ENCODE measurements around the gene PRICKLE2.

The PRICKLE2 gene

GRCh38 chr3:64166584-64167162, 58.6 kb downstream of the PRICKLE2 start:
- H3K27ac ChIP-seq (ENCODE audit: low read depth, low read length): no peak overlapping the region
- 63% methylated on average over 4 of the region's 4 CpGs for WGBS
- H3K27me3 ChIP-seq (ENCODE audit: insufficient read depth, low read length): no peaks in the 10 kb centered on the region
- no peaks in the 10 kb centered on the region for H3K9me3 ChIP-seq (ENCODE audit: insufficient read depth, low read depth, low read length)
- H3K9ac ChIP-seq (ENCODE audit: low read depth, low read length): no peak overlapping the region
- H3K4me1 ChIP-seq (ENCODE audit: insufficient read depth, low read length): peaks cover 29% of the 10 kb centered on the region
- no peaks in the 10 kb centered on the region for H3K36me3 ChIP-seq (ENCODE audit: insufficient read depth, low read length)
- no peak overlapping the region for H3K4me3 ChIP-seq (ENCODE audit: low read length)

GRCh38 chr3:64164349-64164748, 60.9 kb downstream of the PRICKLE2 start:
- no peak overlapping the region for H3K4me3 ChIP-seq (ENCODE audit: low read length)
- H3K9ac ChIP-seq (ENCODE audit: low read depth, low read length): no peak overlapping the region
- H3K27me3 ChIP-seq (ENCODE audit: insufficient read depth, low read length): no peaks in the 10 kb centered on the region
- no peak overlapping the region for H3K27ac ChIP-seq (ENCODE audit: low read depth, low read length)
- WGBS: 92% methylated on average over 2 of the region's 2 CpGs
- H3K36me3 ChIP-seq (ENCODE audit: insufficient read depth, low read length): peaks cover 7% of the 10 kb centered on the region; the same call in 1 of the 2 replicates
- peaks cover 37% of the 10 kb centered on the region for H3K4me1 ChIP-seq (ENCODE audit: insufficient read depth, low read length)
- no peaks in the 10 kb centered on the region for H3K9me3 ChIP-seq (ENCODE audit: insufficient read depth, low read depth, low read length)

- Histone ChIP-seq H3K9me3 (ENCODE audit: insufficient read depth, low read depth, low read length) (no peaks in the 10 kb centered on the region), H3K9ac (ENCODE audit: low read depth, low read length) (no peak overlapping the region), H3K4me3 (ENCODE audit: low read length) (no peak overlapping the region), H3K4me1 (ENCODE audit: insufficient read depth, low read length) (peaks cover 37% of the 10 kb centered on the region), H3K27me3 (ENCODE audit: insufficient read depth, low read length) (no peaks in the 10 kb centered on the region), H3K36me3 (ENCODE audit: insufficient read depth, low read length) (peaks cover 10% of the 10 kb centered on the region; the same call in 1 of the 2 replicates), H3K27ac (ENCODE audit: low read depth, low read length) (no peak overlapping the region)
- WGBS: 97% methylated on average over 4 of the region's 4 CpGs
These were observed 61.5 kb downstream of the PRICKLE2 start for GRCh38 chr3:64163755-64164148.

- WGBS: 69% methylated on average over 8 of the region's 8 CpGs
- no peaks in the 10 kb centered on the region for H3K27me3 ChIP-seq (ENCODE audit: insufficient read depth, low read length)
- H3K9ac ChIP-seq (ENCODE audit: low read depth, low read length): no peak overlapping the region
- peaks cover 11% of the 10 kb centered on the region; the same call in 1 of the 2 replicates for H3K36me3 ChIP-seq (ENCODE audit: insufficient read depth, low read length)
- peaks cover 37% of the 10 kb centered on the region for H3K4me1 ChIP-seq (ENCODE audit: insufficient read depth, low read length)
- peak overlapping the region; percentile 13; the same call in 1 of the 2 replicates for H3K27ac ChIP-seq (ENCODE audit: low read depth, low read length)
- no peaks in the 10 kb centered on the region for H3K9me3 ChIP-seq (ENCODE audit: insufficient read depth, low read depth, low read length)
- H3K4me3 ChIP-seq (ENCODE audit: low read length): no peak overlapping the region
These were observed 62.1 kb downstream of the PRICKLE2 start for GRCh38 chr3:64163019-64163754.

GRCh38 chr3:64161481-64161952, 63.7 kb downstream of the PRICKLE2 start:
- Histone ChIP-seq H3K4me1 (ENCODE audit: insufficient read depth, low read length) (peaks cover 44% of the 10 kb centered on the region), H3K9me3 (ENCODE audit: insufficient read depth, low read depth, low read length) (no peaks in the 10 kb centered on the region), H3K4me3 (ENCODE audit: low read length) (no peak overlapping the region), H3K36me3 (ENCODE audit: insufficient read depth, low read length) (peaks cover 11% of the 10 kb centered on the region; the same call in 1 of the 2 replicates), H3K9ac (ENCODE audit: low read depth, low read length) (no peak overlapping the region), H3K27me3 (ENCODE audit: insufficient read depth, low read length) (no peaks in the 10 kb centered on the region), H3K27ac (ENCODE audit: low read depth, low read length) (no peak overlapping the region)
- WGBS: 12% methylated on average over 2 of the region's 2 CpGs

GRCh38 chr3:64160000-64160695, 65.1 kb downstream of the PRICKLE2 start:
- Histone ChIP-seq H3K27me3 (ENCODE audit: insufficient read depth, low read length) (no peaks in the 10 kb centered on the region), H3K9ac (ENCODE audit: low read depth, low read length) (no peak overlapping the region), H3K4me1 (ENCODE audit: insufficient read depth, low read length) (peaks cover 47% of the 10 kb centered on the region), H3K4me3 (ENCODE audit: low read length) (no peak overlapping the region), H3K9me3 (ENCODE audit: insufficient read depth, low read depth, low read length) (no peaks in the 10 kb centered on the region), H3K36me3 (ENCODE audit: insufficient read depth, low read length) (peaks cover 15% of the 10 kb centered on the region; the same call in 1 of the 2 replicates), H3K27ac (ENCODE audit: low read depth, low read length) (no peak overlapping the region)
- 94% methylated on average over 8 of the region's 8 CpGs for WGBS

GRCh38 chr3:64158334-64158733, 66.9 kb downstream of the PRICKLE2 start:
- Histone ChIP-seq H3K27ac (ENCODE audit: low read depth, low read length) (no peak overlapping the region), H3K9ac (ENCODE audit: low read depth, low read length) (no peak overlapping the region), H3K9me3 (ENCODE audit: insufficient read depth, low read depth, low read length) (no peaks in the 10 kb centered on the region), H3K27me3 (ENCODE audit: insufficient read depth, low read length) (no peaks in the 10 kb centered on the region), H3K4me1 (ENCODE audit: insufficient read depth, low read length) (peaks cover 41% of the 10 kb centered on the region), H3K36me3 (ENCODE audit: insufficient read depth, low read length) (peaks cover 17% of the 10 kb centered on the region; the same call in 1 of the 2 replicates), H3K4me3 (ENCODE audit: low read length) (no peak overlapping the region)
- WGBS: 94% methylated on average over 3 of the region's 3 CpGs

- Histone ChIP-seq H3K4me3 (ENCODE audit: low read length) (no peak overlapping the region), H3K27ac (ENCODE audit: low read depth, low read length) (peak overlapping the region; percentile 65; the same call in 1 of the 2 replicates), H3K4me1 (ENCODE audit: insufficient read depth, low read length) (peaks cover 31% of the 10 kb centered on the region), H3K9ac (ENCODE audit: low read depth, low read length) (no peak overlapping the region), H3K36me3 (ENCODE audit: insufficient read depth, low read length) (peaks cover 25% of the 10 kb centered on the region; the same call in 1 of the 2 replicates), H3K27me3 (ENCODE audit: insufficient read depth, low read length) (no peaks in the 10 kb centered on the region), H3K9me3 (ENCODE audit: insufficient read depth, low read depth, low read length) (no peaks in the 10 kb centered on the region)
- WGBS: 86% methylated on average over 16 of the region's 17 CpGs
These were observed 67.9 kb downstream of the PRICKLE2 start for GRCh38 chr3:64157150-64158035.

- Histone ChIP-seq H3K9ac (ENCODE audit: low read depth, low read length) (no peak overlapping the region), H3K36me3 (ENCODE audit: insufficient read depth, low read length) (peaks cover 31% of the 10 kb centered on the region; the same call in 1 of the 2 replicates), H3K4me1 (ENCODE audit: insufficient read depth, low read length) (peaks cover 17% of the 10 kb centered on the region), H3K4me3 (ENCODE audit: low read length) (no peak overlapping the region), H3K9me3 (ENCODE audit: insufficient read depth, low read depth, low read length) (no peaks in the 10 kb centered on the region), H3K27me3 (ENCODE audit: insufficient read depth, low read length) (no peaks in the 10 kb centered on the region), H3K27ac (ENCODE audit: low read depth, low read length) (no peak overlapping the region)
- WGBS: 100% methylated on average over 1 of the region's 3 CpGs
These were observed 69.9 kb downstream of the PRICKLE2 start for GRCh38 chr3:64155328-64155727.

- Histone ChIP-seq H3K36me3 (ENCODE audit: insufficient read depth, low read length) (peaks cover 21% of the 10 kb centered on the region; the same call in 1 of the 2 replicates), H3K4me1 (ENCODE audit: insufficient read depth, low read length) (peaks cover 21% of the 10 kb centered on the region), H3K9ac (ENCODE audit: low read depth, low read length) (no peak overlapping the region), H3K9me3 (ENCODE audit: insufficient read depth, low read depth, low read length) (no peaks in the 10 kb centered on the region), H3K27ac (ENCODE audit: low read depth, low read length) (no peak overlapping the region), H3K4me3 (ENCODE audit: low read length) (no peak overlapping the region), H3K27me3 (ENCODE audit: insufficient read depth, low read length) (no peaks in the 10 kb centered on the region)
- 92% methylated on average over 9 of the region's 9 CpGs for WGBS
These were observed 72.4 kb downstream of the PRICKLE2 start for GRCh38 chr3:64152676-64153466.

Data from HUES64 (cell line).